Ovary (tissue), 3 donors: Measurements from ENCODE around the gene NAA40.

ENCODE experiments used
- EP300 ChIP-seq: sonication (generic); formaldehyde crosslinking; IDR thresholded peaks from one replicate; pipeline ENCODE4 v1.6.1; 2017; ENCODE audit warnings: antibody characterized with exemption
- POLR2A ChIP-seq: fragments of 450-650 bp; IDR thresholded peaks from one replicate; pipeline ENCODE4 v1.6.1; 2017; ENCODE audit warnings: antibody characterized with exemption, mild to moderate bottlenecking, moderate library complexity
- TF ChIP-seq, protein P1 (sequence below), 3 donors: fragments of 450-650 bp in 2 of 3; fragments of 200-600 bp in 1 of 3; IDR thresholded peaks; one replicate each; pipeline versions ENCODE4 v1.5.1 to v1.8.0; 2016 to 2022; ENCODE audit warnings: antibody characterized with exemption in 3 of 3, mild to moderate bottlenecking in 1 of 3
- donor health status: DM: no; HTN: no; CAD: no.

DNA sequence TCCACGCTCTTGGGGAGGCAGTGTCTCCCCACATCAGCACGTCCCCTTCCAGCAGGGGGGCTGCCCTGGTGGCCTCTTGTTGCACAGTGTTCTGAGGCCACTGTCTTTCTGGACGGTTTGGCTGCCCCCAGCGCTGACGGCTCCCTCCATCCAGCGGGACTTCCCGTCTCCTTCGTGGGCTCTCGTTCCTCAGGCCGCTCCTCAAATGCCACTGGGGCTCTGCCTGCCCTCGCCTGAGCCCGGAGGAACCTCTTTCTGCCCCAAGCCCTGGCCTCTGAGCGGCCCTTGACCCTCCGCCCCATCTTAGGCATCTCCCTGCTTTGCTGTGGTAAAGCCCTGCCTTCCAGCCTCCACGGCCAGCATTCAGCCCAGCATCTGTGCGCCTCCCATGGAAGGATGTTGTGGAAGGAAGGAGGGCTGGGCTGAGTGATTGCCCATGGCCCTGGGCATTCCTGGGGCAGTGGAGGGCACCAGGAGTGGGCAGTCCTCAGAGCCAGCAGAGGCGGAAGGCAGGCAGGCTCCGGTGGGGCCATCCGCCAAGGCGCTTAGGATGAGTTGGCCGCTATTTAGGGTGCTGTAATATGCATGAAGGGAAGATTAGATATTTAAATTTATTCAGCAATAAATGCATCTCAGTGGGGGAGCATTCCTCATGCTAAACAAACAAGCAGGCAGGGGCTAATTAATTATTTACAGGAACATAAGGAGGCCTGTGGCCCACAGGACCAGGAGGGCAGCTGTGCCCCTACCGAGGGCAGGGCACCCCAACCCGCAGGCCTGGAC is 65.2 kb downstream of the NAA40 start:
- TF ChIP-seq POLR2A, result no peak
- TF ChIP-seq, protein P1, sequence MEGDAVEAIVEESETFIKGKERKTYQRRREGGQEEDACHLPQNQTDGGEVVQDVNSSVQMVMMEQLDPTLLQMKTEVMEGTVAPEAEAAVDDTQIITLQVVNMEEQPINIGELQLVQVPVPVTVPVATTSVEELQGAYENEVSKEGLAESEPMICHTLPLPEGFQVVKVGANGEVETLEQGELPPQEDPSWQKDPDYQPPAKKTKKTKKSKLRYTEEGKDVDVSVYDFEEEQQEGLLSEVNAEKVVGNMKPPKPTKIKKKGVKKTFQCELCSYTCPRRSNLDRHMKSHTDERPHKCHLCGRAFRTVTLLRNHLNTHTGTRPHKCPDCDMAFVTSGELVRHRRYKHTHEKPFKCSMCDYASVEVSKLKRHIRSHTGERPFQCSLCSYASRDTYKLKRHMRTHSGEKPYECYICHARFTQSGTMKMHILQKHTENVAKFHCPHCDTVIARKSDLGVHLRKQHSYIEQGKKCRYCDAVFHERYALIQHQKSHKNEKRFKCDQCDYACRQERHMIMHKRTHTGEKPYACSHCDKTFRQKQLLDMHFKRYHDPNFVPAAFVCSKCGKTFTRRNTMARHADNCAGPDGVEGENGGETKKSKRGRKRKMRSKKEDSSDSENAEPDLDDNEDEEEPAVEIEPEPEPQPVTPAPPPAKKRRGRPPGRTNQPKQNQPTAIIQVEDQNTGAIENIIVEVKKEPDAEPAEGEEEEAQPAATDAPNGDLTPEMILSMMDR (IDR thresholded peaks at IDR 0.05), result no peak
- no peak for TF ChIP-seq EP300
